ENCODE results near the gene SLC39A11.

DNA sequence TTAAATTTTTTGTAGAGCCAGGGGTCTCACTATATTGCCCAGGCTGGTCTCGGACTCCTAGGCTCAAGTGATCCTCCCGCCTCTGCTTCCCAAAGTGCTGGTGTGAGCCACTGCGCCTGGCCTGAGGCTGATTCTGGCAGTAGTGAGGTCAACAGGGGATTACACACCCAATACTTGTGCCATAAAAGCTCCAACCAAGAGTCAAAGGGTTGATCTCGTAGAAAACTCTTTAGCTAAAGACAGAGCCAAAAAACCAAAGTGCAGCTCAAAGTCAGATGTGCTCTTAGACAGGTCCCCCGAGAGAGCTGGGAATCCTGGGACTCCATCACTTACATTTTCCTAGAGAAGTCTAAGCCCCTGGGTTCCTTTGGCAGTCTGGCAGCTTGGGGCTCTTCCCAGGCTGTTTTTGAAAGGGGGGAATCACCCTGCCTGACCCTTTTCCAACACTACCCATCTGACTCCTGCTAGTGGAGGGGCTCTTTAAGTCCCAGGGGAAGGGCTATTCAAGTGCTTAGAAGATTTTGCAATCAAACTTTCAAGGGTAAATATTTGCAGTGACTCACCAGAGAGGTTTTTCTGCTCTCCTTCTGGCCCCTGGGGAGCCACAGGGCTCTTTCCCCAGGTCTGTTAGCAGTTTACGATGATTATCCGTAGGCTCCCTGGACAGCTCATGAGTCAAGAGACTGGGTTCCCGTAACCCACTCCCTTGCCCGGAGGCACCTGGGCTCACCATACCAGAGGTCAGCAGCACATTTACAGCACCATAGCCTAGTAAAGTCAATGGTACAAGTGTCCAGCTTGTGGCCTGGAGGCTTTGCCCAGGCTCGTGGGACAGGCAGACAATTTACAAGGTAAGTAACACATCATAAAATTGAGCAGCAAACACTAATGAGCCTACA, 408.7 kb downstream of the SLC39A11 start:
- TF ChIP-seq, protein P1, sequence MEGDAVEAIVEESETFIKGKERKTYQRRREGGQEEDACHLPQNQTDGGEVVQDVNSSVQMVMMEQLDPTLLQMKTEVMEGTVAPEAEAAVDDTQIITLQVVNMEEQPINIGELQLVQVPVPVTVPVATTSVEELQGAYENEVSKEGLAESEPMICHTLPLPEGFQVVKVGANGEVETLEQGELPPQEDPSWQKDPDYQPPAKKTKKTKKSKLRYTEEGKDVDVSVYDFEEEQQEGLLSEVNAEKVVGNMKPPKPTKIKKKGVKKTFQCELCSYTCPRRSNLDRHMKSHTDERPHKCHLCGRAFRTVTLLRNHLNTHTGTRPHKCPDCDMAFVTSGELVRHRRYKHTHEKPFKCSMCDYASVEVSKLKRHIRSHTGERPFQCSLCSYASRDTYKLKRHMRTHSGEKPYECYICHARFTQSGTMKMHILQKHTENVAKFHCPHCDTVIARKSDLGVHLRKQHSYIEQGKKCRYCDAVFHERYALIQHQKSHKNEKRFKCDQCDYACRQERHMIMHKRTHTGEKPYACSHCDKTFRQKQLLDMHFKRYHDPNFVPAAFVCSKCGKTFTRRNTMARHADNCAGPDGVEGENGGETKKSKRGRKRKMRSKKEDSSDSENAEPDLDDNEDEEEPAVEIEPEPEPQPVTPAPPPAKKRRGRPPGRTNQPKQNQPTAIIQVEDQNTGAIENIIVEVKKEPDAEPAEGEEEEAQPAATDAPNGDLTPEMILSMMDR (IDR thresholded peaks at IDR 0.05): no peak
- TF ChIP-seq EZH2 (IDR thresholded peaks at IDR 0.05) (no peak), EZH2phosphoT487 (IDR thresholded peaks at IDR 0.05) (no peak)
